IMR-90 (cell line): ENCODE results near the gene KLHL3. TPM values are rescaled to one million over a fixed set of nuclear protein-coding genes. Genes with fewer than 3 reads are reported as not detected.

Experiments used
- ATAC-seq: fragments of 200-7000 bp; cut with Tn5 transposase; 2 replicates; pipeline ENCODE4 v1.9.1; 2020; ENCODE audit warnings: low read depth, mild to moderate bottlenecking, moderate library complexity
- BruUV-seq: library from RNA; stranded (reverse); fragments of 400-500 nt; replicated peaks from 2 replicates; lab custom pipeline; 2021; lab: Mats Ljungman, UMichigan
- CTCF ChIA-PET: fragments of 300-600 bp; formaldehyde crosslinking; extraction: SDS; loops from one replicate; lab custom pipeline; 2021; ENCODE audit warnings: antibody characterized with exemption; lab: Yijun Ruan, JAX
- POLR2A ChIA-PET: fragments of 300-600 bp; sonication (Branson Sonifier 250); formaldehyde crosslinking; loops from one replicate; lab custom pipeline; 2022; ENCODE audit warnings: antibody characterized with exemption; ENCODE audit not compliant: unreplicated experiment; lab: Charles Lee
- DNase-seq: peaks from one replicate; pipeline ENCODE4 v3.0.0; 2013
- H2AFZ ChIP-seq: replicated peaks from 2 replicates; pipeline ENCODE3; 2013; ENCODE audit warnings: low read length, mild to moderate bottlenecking; ENCODE audit not compliant: poor library complexity
- H2AK5ac ChIP-seq: 2 replicates; pipeline ENCODE4 v1.6.1; 2013; ENCODE audit warnings: low read depth, low read length, inconsistent platforms
- H2AK9ac ChIP-seq: replicated peaks from 2 replicates; pipeline ENCODE3; 2013; ENCODE audit warnings: mild to moderate bottlenecking, low read depth, low read length, moderate library complexity; ENCODE audit not compliant: poor library complexity
- H2BK120ac ChIP-seq: 2 replicates; pipeline ENCODE4 v1.6.1; 2013; ENCODE audit warnings: low read depth, low read length, inconsistent platforms
- H2BK15ac ChIP-seq: 3 replicates; pipeline ENCODE4 v1.6.1; 2013; ENCODE audit warnings: low read depth, low read length, inconsistent platforms
- H2BK20ac ChIP-seq: 2 replicates; pipeline ENCODE4 v1.6.1; 2013; ENCODE audit warnings: low read depth, mild to moderate bottlenecking, inconsistent platforms, low read length, moderate library complexity
- H2BK5ac ChIP-seq: 2 replicates; pipeline ENCODE4 v1.6.1; 2013; ENCODE audit warnings: mild to moderate bottlenecking, low read depth, low read length, inconsistent platforms; ENCODE audit not compliant: poor library complexity, severe bottlenecking
- H3K14ac ChIP-seq: replicated peaks from 2 replicates; pipeline ENCODE4 v1.6.1; 2013; ENCODE audit warnings: low read depth, low read length, inconsistent platforms
- H3K18ac ChIP-seq: 2 replicates; pipeline ENCODE4 v1.6.1; 2013; ENCODE audit warnings: low read depth, low read length, control low read depth
- H3K23ac ChIP-seq: 2 replicates; pipeline ENCODE4 v1.6.1; 2013; ENCODE audit warnings: low read depth, low read length, inconsistent platforms
- H3K27ac ChIP-seq: 2 replicates; pipeline ENCODE4 v1.5.1; 2013; ENCODE audit warnings: mild to moderate bottlenecking, control low read depth, low read length; ENCODE audit not compliant: insufficient read depth
- H3K27me3 ChIP-seq: 2 replicates; pipeline ENCODE4 v1.6.1; 2013; ENCODE audit warnings: low read length; ENCODE audit not compliant: control insufficient read depth, insufficient read depth
- H3K36me3 ChIP-seq: 2 replicates; pipeline ENCODE4 v1.6.1; 2013; ENCODE audit warnings: low read length, mixed read lengths; ENCODE audit not compliant: control insufficient read depth, insufficient read depth
- H3K4ac ChIP-seq: 2 replicates; pipeline ENCODE4 v1.6.1; 2013; ENCODE audit warnings: low read depth, low read length, inconsistent platforms
- H3K4me1 ChIP-seq: 2 replicates; pipeline ENCODE4 v1.6.1; 2013; ENCODE audit warnings: low read length, mixed read lengths; ENCODE audit not compliant: control insufficient read depth, insufficient read depth
- H3K4me2 ChIP-seq: 2 replicates; pipeline ENCODE4 v1.6.1; 2013; ENCODE audit warnings: low read depth, mild to moderate bottlenecking, control low read depth, low read length, moderate library complexity
- H3K4me3 ChIP-seq: 2 replicates; pipeline ENCODE4 v1.5.1; 2013; ENCODE audit warnings: low read depth, mild to moderate bottlenecking, control low read depth, low read length, moderate library complexity; ENCODE audit not compliant: insufficient read depth
- H3K56ac ChIP-seq: 2 replicates; pipeline ENCODE4 v1.6.1; 2013; ENCODE audit warnings: low read length, inconsistent platforms; ENCODE audit not compliant: insufficient read depth; ENCODE audit errors: extremely low read depth
- H3K79me1 ChIP-seq, 2 experiments: 2 replicates each; pipeline ENCODE4 v1.6.1; 2013; ENCODE audit warnings: low read length in 2 of 2, inconsistent platforms in 1 of 2, low read depth in 1 of 2
- H3K9ac ChIP-seq: 2 replicates; pipeline ENCODE4 v1.6.1; 2013; ENCODE audit warnings: low read depth, low read length, control low read depth
- H3K9me1 ChIP-seq: 2 replicates; pipeline ENCODE4 v1.6.1; 2013; ENCODE audit warnings: low read length, inconsistent platforms; ENCODE audit not compliant: insufficient read depth
- H3K9me3 ChIP-seq: 2 replicates; pipeline ENCODE4 v1.6.1; 2013; ENCODE audit warnings: low read length; ENCODE audit not compliant: control insufficient read depth, insufficient read depth
- H4K20me1 ChIP-seq: 2 replicates; pipeline ENCODE4 v1.6.1; 2013; ENCODE audit warnings: low read length, inconsistent platforms; ENCODE audit not compliant: insufficient read depth
- H4K5ac ChIP-seq: 2 replicates; pipeline ENCODE4 v1.6.1; 2013; ENCODE audit warnings: mild to moderate bottlenecking, low read depth, low read length, control low read depth
- H4K8ac ChIP-seq, 2 experiments: 2 replicates each; pipeline ENCODE4 v1.6.1; 2013; ENCODE audit warnings: low read depth in 2 of 2, low read length in 2 of 2, control low read depth in 1 of 2, inconsistent platforms in 1 of 2
- H4K91ac ChIP-seq: 2 replicates; pipeline ENCODE4 v1.6.1; 2013; ENCODE audit warnings: low read depth, low read length, inconsistent platforms; ENCODE audit not compliant: insufficient read depth
- BHLHE40 ChIP-seq: fragments of 150-350 bp; IDR thresholded peaks from 2 replicates; pipeline ENCODE4 v1.6.1; 2016; ENCODE audit warnings: mild to moderate bottlenecking, low read depth, low read length
- CEBPB ChIP-seq: IDR thresholded peaks from 2 replicates; pipeline ENCODE4 v1.6.1; 2012; ENCODE audit warnings: low read depth, low read length, improper control_type of control experiment
- CTCF ChIP-seq: conservative IDR thresholded peaks from 2 replicates; pipeline ENCODE4 v1.5.1; 2012; ENCODE audit warnings: mild to moderate bottlenecking, low read depth, low read length, improper control_type of control experiment
- MAFK ChIP-seq: IDR thresholded peaks from 2 replicates; pipeline ENCODE4 v1.6.1; 2012; ENCODE audit warnings: low read depth, low read length, improper control_type of control experiment
- MAZ ChIP-seq: IDR thresholded peaks from 2 replicates; pipeline ENCODE4 v1.6.1; 2012; ENCODE audit warnings: low read depth, mild to moderate bottlenecking, low read length, improper control_type of control experiment, moderate library complexity, borderline replicate concordance
- MXI1 ChIP-seq: IDR thresholded peaks from 2 replicates; pipeline ENCODE4 v1.6.1; 2012; ENCODE audit warnings: low read depth, mild to moderate bottlenecking, low read length, moderate library complexity, borderline replicate concordance
- NFE2L2 ChIP-seq: fragments of 150-350 bp; IDR thresholded peaks from 2 replicates; pipeline ENCODE4 v1.6.1; 2016; ENCODE audit warnings: low read depth, mild to moderate bottlenecking, low read length
- RAD21 ChIP-seq: IDR thresholded peaks from 2 replicates; pipeline ENCODE4 v1.6.1; 2012; ENCODE audit warnings: low read length, improper control_type of control experiment
- RCOR1 ChIP-seq: IDR thresholded peaks from 2 replicates; pipeline ENCODE4 v1.6.1; 2012; ENCODE audit warnings: mild to moderate bottlenecking, low read length, improper control_type of control experiment; ENCODE audit not compliant: insufficient replicate concordance
- SMC3 ChIP-seq: fragments of 150-350 bp; IDR thresholded peaks from 2 replicates; pipeline ENCODE4 v1.6.1; 2016; ENCODE audit warnings: low read depth, mild to moderate bottlenecking, antibody characterized with exemption, low read length, moderate library complexity
- USF2 ChIP-seq: fragments of 150-350 bp; IDR thresholded peaks from 2 replicates; pipeline ENCODE4 v1.6.1; 2017; ENCODE audit warnings: mild to moderate bottlenecking, antibody characterized with exemption, low read length, low read depth
- WGBS, 2 experiments: methylation state at CpG; one replicate each; pipeline versions ENCODE4 v1.1.5 to v1.1.7; 2013; ENCODE audit warnings: missing lambda C conversion rate in 2 of 2; ENCODE audit not compliant: insufficient read length in 1 of 2; ENCODE audit errors: extremely low coverage in 2 of 2; 5-methylcytosine and 5-hydroxymethylcytosine counted together
- dilution Hi-C: fragments of 300-500 bp; cut with HindIII; formaldehyde crosslinking; loops from one replicate; pipeline ENCODE4 v1.14.3; 2018; ENCODE audit warnings: low sequenced_read_pairs; ENCODE audit not compliant: unreplicated experiment
- in situ Hi-C: fragments of 300-500 bp; cut with MboI; formaldehyde crosslinking; loops from 3 replicates; pipeline ENCODE4 v1.14.3; 2019; ENCODE audit warnings: low sequenced_read_pairs, inconsistent platforms, mixed read lengths
- intact Hi-C: fragments of 100-400 bp; cut with micrococcal nuclease; formaldehyde crosslinking; loops from 2 replicates; pipeline ENCODE4 v1.10.0; 2022
- polyA plus RNA-seq, 3 experiments: library from polyadenylated mRNA; depleted of rRNA; stranded (reverse); fragments of >200 nt; gene quantifications; 2 replicates each; pipeline ENCODE4 v1.2.3, GENCODE V29; 2012; ENCODE audit warnings: low replicate concordance in 1 of 3
- total RNA-seq: library from RNA; depleted of rRNA; stranded (reverse); fragments of >200 nt; gene quantifications from 2 replicates; pipeline ENCODE4 v1.2.3, GENCODE V29; 2012
- TF ChIP-seq, protein P1 (sequence below): fragments of 150-350 bp; IDR thresholded peaks from 2 replicates; pipeline ENCODE4 v1.6.1; 2016; ENCODE audit warnings: low read depth, mild to moderate bottlenecking, low read length, moderate library complexity, borderline replicate concordance

Gene KLHL3
- total and polyA plus RNA-seq, 2 of the 4 experiments (the other 2 are of a cell fraction), result 2.3 to 4.1 TPM

DNA sequence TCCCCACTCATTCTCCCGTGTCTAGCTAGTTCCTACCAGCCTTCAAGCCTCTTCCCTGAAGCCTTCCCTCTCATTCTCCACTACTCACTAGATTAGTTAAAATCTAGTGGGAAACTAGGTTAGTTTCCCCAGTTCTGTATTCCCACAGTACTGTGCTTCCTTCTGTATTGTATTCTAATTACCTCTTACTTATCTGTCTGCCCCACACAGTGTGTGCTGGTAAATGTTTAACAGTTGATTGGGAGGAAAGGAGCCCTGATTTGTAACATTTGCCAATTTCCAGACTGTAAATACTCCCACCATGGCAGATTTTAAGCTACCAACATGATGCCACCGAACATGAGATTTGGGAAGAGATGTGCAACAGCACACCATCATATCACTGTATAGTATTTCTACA is 8.3 kb downstream of the KLHL3 start:
- Histone ChIP-seq H2BK15ac (no peak overlapping the region), H2BK5ac (no peak overlapping the region), H4K5ac (no peak overlapping the region), H4K91ac (no peak overlapping the region), H3K4me1 (no peaks in the 10 kb centered on the region), H3K4me3 (no peak overlapping the region), H3K23ac (no peak overlapping the region), H2BK120ac (no peak overlapping the region), H2BK20ac (no peak overlapping the region), H4K8ac (no peak overlapping the region), H3K14ac (no peak overlapping the region), H3K27ac (no peak overlapping the region), H3K4ac (no peak overlapping the region), H2AFZ (no peak overlapping the region), H2AK5ac (no peak overlapping the region), H3K4me2 (no peak overlapping the region), H4K20me1 (no peaks in the 10 kb centered on the region), H3K18ac (no peak overlapping the region), H3K56ac (no peak overlapping the region), H3K9me1 (no peaks in the 10 kb centered on the region), H3K9ac (no peak overlapping the region), H3K36me3 (no peaks in the 10 kb centered on the region), H3K9me3 (no peaks in the 10 kb centered on the region), H3K79me1 (no peaks in the 10 kb centered on the region; a peak in 1 of 4 replicates), H2AK9ac (no peak overlapping the region), H3K27me3 (0 out of 2 replicates have a peak, but pooled peaks cover 2% of the 10 kb centered on the region)
- WGBS, 2 experiments, result no CpG with 5 or more reads among the region's 2 CpGs
- intact Hi-C loops, result no loop called here
- DNase-seq (no peak), ATAC-seq (no peak)
- dilution Hi-C loops, result no loop called here
- ChIA-PET POLR2A (no interaction called here), CTCF (interaction anchor here (1.4 kb wide), 1 partner anchor 14 kb away, joined by 5 read pairs; no protein-coding TSS in a partner anchor)
- in situ Hi-C loops, result loop anchor here (25.0 kb wide), 1 partner anchor 415 kb away; no protein-coding TSS in a partner anchor
- no TSS peak for BruUV-seq
- TF ChIP-seq CEBPB, result no peak
- TF ChIP-seq MAZ, result no peak
- TF ChIP-seq BHLHE40, result no peak
- no peak for TF ChIP-seq USF2
- TF ChIP-seq NFE2L2, result no peak
- no peak for TF ChIP-seq MXI1
- no peak for TF ChIP-seq CTCF
- no peak for TF ChIP-seq SMC3
- no peak for TF ChIP-seq RCOR1
- no peak for TF ChIP-seq RAD21
- no peak for TF ChIP-seq MAFK
- TF ChIP-seq, protein P1, sequence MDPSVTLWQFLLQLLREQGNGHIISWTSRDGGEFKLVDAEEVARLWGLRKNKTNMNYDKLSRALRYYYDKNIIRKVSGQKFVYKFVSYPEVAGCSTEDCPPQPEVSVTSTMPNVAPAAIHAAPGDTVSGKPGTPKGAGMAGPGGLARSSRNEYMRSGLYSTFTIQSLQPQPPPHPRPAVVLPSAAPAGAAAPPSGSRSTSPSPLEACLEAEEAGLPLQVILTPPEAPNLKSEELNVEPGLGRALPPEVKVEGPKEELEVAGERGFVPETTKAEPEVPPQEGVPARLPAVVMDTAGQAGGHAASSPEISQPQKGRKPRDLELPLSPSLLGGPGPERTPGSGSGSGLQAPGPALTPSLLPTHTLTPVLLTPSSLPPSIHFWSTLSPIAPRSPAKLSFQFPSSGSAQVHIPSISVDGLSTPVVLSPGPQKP, result no peak
